Motor neuron (in vitro differentiated cells): ENCODE data around the gene CPSF4L. TPM values are rescaled to one million over a fixed set of nuclear protein-coding genes. Genes with fewer than 3 reads are reported as not detected.

Source experiments
- ATAC-seq, 8 experiments: fragments of 200-7000 bp; cut with Tn5 transposase; replicated peaks in 6 of 8; 2 replicates each; pipeline ENCODE4 v1.8.0; 2021; ENCODE audit warnings: mild to moderate bottlenecking in 8 of 8, moderate library complexity in 8 of 8
- H3K27ac ChIP-seq, 2 donors: fragments of 250-450 bp; sonication (Bioruptor Pico); 2 replicates each; pipeline ENCODE4 v1.9.0; 2021; ENCODE audit warnings: antibody characterized with exemption in 2 of 2, mild to moderate bottlenecking in 2 of 2, moderate library complexity in 1 of 2
- H3K4me1 ChIP-seq, 2 donors: fragments of 250-450 bp; sonication (Bioruptor Pico); replicated peaks in 1 of 2; 2 replicates each; pipeline ENCODE4 v1.6.1; 2021; ENCODE audit warnings: antibody characterized with exemption in 2 of 2, mild to moderate bottlenecking in 2 of 2, moderate library complexity in 1 of 2
- H3K4me3 ChIP-seq, 5 donors: fragments of 250-450 bp; sonication (Bioruptor Pico); 2 replicates each; pipeline ENCODE4 v1.9.0; 2021; ENCODE audit warnings: antibody characterized with exemption in 5 of 5, mild to moderate bottlenecking in 5 of 5, moderate library complexity in 4 of 5
- WGBS, 10 experiments: fragments of 450-650 bp; shearing (Covaris generic); methylation state at CpG; one replicate each; pipeline ENCODE4 v1.0.0; 2022; 5-methylcytosine and 5-hydroxymethylcytosine counted together
- in situ Hi-C, 9 experiments: fragments of 400-800 bp; cut with MboI; loops; one replicate each; pipeline ENCODE4 v1.15.0; 2021; ENCODE audit warnings: low sequenced_read_pairs in 9 of 9, low pct_unique_long_range_greater_than_20kb in 2 of 9; ENCODE audit not compliant: unreplicated experiment in 9 of 9
- total RNA-seq, 8 experiments: library from RNA; unstranded; fragments of 300-600 nt; gene quantifications; 2 replicates each; pipeline versions ENCODE4 v1.2.3 to v1.2.4, GENCODE V29; 2022

The CPSF4L gene
- total RNA-seq, 8 experiments from 2014 or later = 0.37 to 0.38 TPM; not detected in 6

GRCh38 chr17:73285916-73286862, 24.5 kb upstream of the CPSF4L start:
- ATAC-seq = peak in 1 of 8 experiments; percentile 10
- no peak overlapping the region for H3K4me3 ChIP-seq
- peaks cover 45 to 52% of the 10 kb centered on the region in 2 donors for H3K4me1 ChIP-seq
- in situ Hi-C loops = no loop called here
- 89 to 100% (median 95%) methylated on average over 1 to 14 of the region's 52 CpGs; no CpG with 5 or more reads in 3 of the 10 experiments for WGBS, 10 experiments
- peak overlapping the region in 1 of 2 donors; percentile 56 for H3K27ac ChIP-seq

GRCh38 chr17:73285603-73285908, 23.9 kb upstream of the CPSF4L start:
- ATAC-seq = peak in 2 of 8 experiments; percentile 16 to 25
- no peak overlapping the region for H3K4me3 ChIP-seq
- in situ Hi-C loops = no loop called here
- peak overlapping the region in 1 of 2 donors; percentile 56 for H3K27ac ChIP-seq
- no CpG with 5 or more reads among the region's 15 CpGs for WGBS, 10 experiments
- peaks cover 42 to 52% of the 10 kb centered on the region in 2 donors for H3K4me1 ChIP-seq

- H3K27ac ChIP-seq = peak overlapping the region; percentile 42 to 56
- H3K4me1 ChIP-seq = peaks cover 42 to 52% of the 10 kb centered on the region in 2 donors
- WGBS, 10 experiments = 73 to 84% methylated on average over 3 to 6 of the region's 20 CpGs; no CpG with 5 or more reads in 8 of the 10 experiments
- H3K4me3 ChIP-seq = no peak overlapping the region
- ATAC-seq = peak in 4 of 8 experiments; percentile 3 to 18 (median 8)
- in situ Hi-C loops = no loop called here
Measured at GRCh38 chr17:73284906-73285602, 23.4 kb upstream of the CPSF4L start.

- H3K27ac ChIP-seq = peak overlapping the region; percentile 18 to 56
- WGBS, 10 experiments = 41 to 100% (median 65%) methylated on average over 2 to 7 of the region's 8 CpGs; no CpG with 5 or more reads in 1 of the 10 experiments
- in situ Hi-C loops = no loop called here
- peak in 3 of 8 experiments; percentile 3 to 29 (median 16) for ATAC-seq
- no peak overlapping the region for H3K4me3 ChIP-seq
- H3K4me1 ChIP-seq = peaks cover 41 to 51% of the 10 kb centered on the region in 2 donors
Measured at GRCh38 chr17:73284354-73284753, 22.7 kb upstream of the CPSF4L start.

- in situ Hi-C loops = no loop called here
- Histone ChIP-seq H3K4me3 (no peak overlapping the region), H3K27ac (peak overlapping the region in 1 of 2 donors; percentile 18), H3K4me1 (peaks cover 37 to 47% of the 10 kb centered on the region in 2 donors)
- WGBS, 10 experiments = 0 to 100% (median 15%) methylated on average over 1 to 8 of the region's 10 CpGs
- ATAC-seq = peak in 6 of 8 experiments; percentile 4 to 93 (median 90)
Measured at GRCh38 chr17:73283841-73284282, 22.2 kb upstream of the CPSF4L start.

GRCh38 chr17:73283250-73283649, 21.6 kb upstream of the CPSF4L start:
- ATAC-seq = no peak
- Histone ChIP-seq H3K4me1 (peaks cover 37 to 46% of the 10 kb centered on the region in 2 donors), H3K4me3 (no peak overlapping the region), H3K27ac (peak overlapping the region in 1 of 2 donors; percentile 2)
- in situ Hi-C loops = no loop called here
- 78 to 100% (median 95%) methylated on average over 1 to 4 of the region's 5 CpGs; no CpG with 5 or more reads in 6 of the 10 experiments for WGBS, 10 experiments

- H3K4me3 ChIP-seq = no peak overlapping the region
- in situ Hi-C loops = no loop called here
- ATAC-seq = no peak
- H3K27ac ChIP-seq = peak overlapping the region in 1 of 2 donors; percentile 32
- WGBS, 10 experiments = 74 to 100% (median 95%) methylated on average over 1 to 3 of the region's 9 CpGs; no CpG with 5 or more reads in 6 of the 10 experiments
- H3K4me1 ChIP-seq = peaks cover 40 to 46% of the 10 kb centered on the region in 2 donors
Measured at GRCh38 chr17:73282629-73283028, 20.9 kb upstream of the CPSF4L start.

- no peak overlapping the region for H3K4me3 ChIP-seq
- H3K4me1 ChIP-seq = peaks cover 40 to 44% of the 10 kb centered on the region in 2 donors
- no peak overlapping the region for H3K27ac ChIP-seq
- no peak for ATAC-seq
- in situ Hi-C loops = no loop called here
- WGBS, 10 experiments = 60 to 100% (median 79%) methylated on average over 1 to 2 of the region's 7 CpGs; no CpG with 5 or more reads in 6 of the 10 experiments
Measured at GRCh38 chr17:73281928-73282327, 20.2 kb upstream of the CPSF4L start.

- Histone ChIP-seq H3K27ac (no peak overlapping the region), H3K4me3 (no peak overlapping the region), H3K4me1 (peaks cover 37% of the 10 kb centered on the region in 2 donors)
- ATAC-seq = no peak
- 80 to 100% (median 96%) methylated on average over 1 to 8 of the region's 12 CpGs; no CpG with 5 or more reads in 4 of the 10 experiments for WGBS, 10 experiments
- in situ Hi-C loops = no loop called here
Measured at GRCh38 chr17:73280191-73280590, 18.5 kb upstream of the CPSF4L start.

- Histone ChIP-seq H3K4me1 (peaks cover 32% of the 10 kb centered on the region in 2 donors), H3K27ac (no peak overlapping the region), H3K4me3 (no peak overlapping the region)
- ATAC-seq = peak in 1 of 8 experiments; percentile 4
- 90 to 100% (median 98%) methylated on average over 1 to 5 of the region's 7 CpGs; no CpG with 5 or more reads in 4 of the 10 experiments for WGBS, 10 experiments
- in situ Hi-C loops = no loop called here
Measured at GRCh38 chr17:73279704-73280103, 18.0 kb upstream of the CPSF4L start.

- Histone ChIP-seq H3K27ac (no peak overlapping the region), H3K4me3 (no peak overlapping the region), H3K4me1 (peaks cover 22 to 23% of the 10 kb centered on the region in 2 donors)
- in situ Hi-C loops = no loop called here
- WGBS, 10 experiments = 27 to 100% (median 84%) methylated on average over 1 to 7 of the region's 14 CpGs; no CpG with 5 or more reads in 1 of the 10 experiments
- peak; percentile 5 to 70 (median 45) for ATAC-seq
Measured at GRCh38 chr17:73278465-73279453, 17.1 kb upstream of the CPSF4L start.

GRCh38 chr17:73278049-73278464, 16.4 kb upstream of the CPSF4L start:
- ATAC-seq = peak in 4 of 8 experiments; percentile 7 to 52 (median 14)
- WGBS, 10 experiments = 39 to 80% (median 56%) methylated on average over 1 to 7 of the region's 7 CpGs; no CpG with 5 or more reads in 3 of the 10 experiments
- in situ Hi-C loops = no loop called here

More at GRCh38 chr17:73278049-73278464, 16.4 kb upstream of the CPSF4L start:
- Histone ChIP-seq H3K4me1 (peaks cover 16 to 20% of the 10 kb centered on the region in 2 donors), H3K4me3 (no peak overlapping the region), H3K27ac (no peak overlapping the region)
